Measurements from ENCODE around the gene CDC14A. TPM values are rescaled to one million over a fixed set of nuclear protein-coding genes. Genes with fewer than 3 reads are reported as not detected.

CDC14A gene
- total RNA-seq, 1 donor from 2014 or later, result 0.79 TPM

GRCh38 chr1:100523038-100523652 is 170.8 kb downstream of the CDC14A start:
- Histone ChIP-seq H3K36me3 (ENCODE audit: control insufficient read depth, insufficient read depth, low read length) (no peaks in the 10 kb centered on the region), H3K27me3 (ENCODE audit: control insufficient read depth, insufficient read depth, low read length) (no peaks in the 10 kb centered on the region), H3K4me3 (ENCODE audit: low read depth, low read length) (no peak overlapping the region)
- FAIRE-seq (no peak), DNase-seq (ENCODE audit: low read depth) (no peak)
- TF ChIP-seq CTCF (IDR thresholded peaks at IDR 0.05; ENCODE audit: insufficient read depth, low read length, severe bottlenecking), result no peak

GRCh38 chr1:100524355-100524754 is 172.0 kb downstream of the CDC14A start:
- no peaks in the 10 kb centered on the region for H3K27me3 ChIP-seq (ENCODE audit: control insufficient read depth, insufficient read depth, low read length)

GRCh38 chr1:100526894-100527293 is 174.6 kb downstream of the CDC14A start:
- no peak for TF ChIP-seq CTCF (IDR thresholded peaks at IDR 0.05; ENCODE audit: insufficient read depth, low read length, severe bottlenecking)
- no peaks in the 10 kb centered on the region for H3K27me3 ChIP-seq (ENCODE audit: control insufficient read depth, insufficient read depth, low read length)
- H3K36me3 ChIP-seq (ENCODE audit: control insufficient read depth, insufficient read depth, low read length), result no peaks in the 10 kb centered on the region
- FAIRE-seq (no peak), DNase-seq (ENCODE audit: low read depth) (no peak)
- no peak overlapping the region for H3K4me3 ChIP-seq (ENCODE audit: low read depth, low read length)

More at GRCh38 chr1:100524355-100524754, 172.0 kb downstream of the CDC14A start:
- DNase-seq (ENCODE audit: low read depth), result no peak
- FAIRE-seq, result no peak
- no peak overlapping the region for H3K4me3 ChIP-seq (ENCODE audit: low read depth, low read length)
- H3K36me3 ChIP-seq (ENCODE audit: control insufficient read depth, insufficient read depth, low read length), result no peaks in the 10 kb centered on the region
- no peak for TF ChIP-seq CTCF (IDR thresholded peaks at IDR 0.05; ENCODE audit: insufficient read depth, low read length, severe bottlenecking)

- Histone ChIP-seq H3K27me3 (ENCODE audit: control insufficient read depth, insufficient read depth, low read length) (no peaks in the 10 kb centered on the region), H3K36me3 (ENCODE audit: control insufficient read depth, insufficient read depth, low read length) (no peaks in the 10 kb centered on the region), H3K4me3 (ENCODE audit: low read depth, low read length) (no peak overlapping the region)
- TF ChIP-seq CTCF (IDR thresholded peaks at IDR 0.05; ENCODE audit: insufficient read depth, low read length, severe bottlenecking), result no peak
- no peak for FAIRE-seq
- DNase-seq (ENCODE audit: low read depth), result no peak
Observed at GRCh38 chr1:100528871-100529270, 176.6 kb downstream of the CDC14A start.

- Histone ChIP-seq H3K27me3 (ENCODE audit: control insufficient read depth, insufficient read depth, low read length) (no peaks in the 10 kb centered on the region), H3K36me3 (ENCODE audit: control insufficient read depth, insufficient read depth, low read length) (no peaks in the 10 kb centered on the region), H3K4me3 (ENCODE audit: low read depth, low read length) (no peak overlapping the region)
- DNase-seq (ENCODE audit: low read depth) (no peak), FAIRE-seq (no peak)
- no peak for TF ChIP-seq CTCF (IDR thresholded peaks at IDR 0.05; ENCODE audit: insufficient read depth, low read length, severe bottlenecking)
Observed at GRCh38 chr1:100530141-100530540, 177.8 kb downstream of the CDC14A start.
